ENCODE measurements around the gene GPR132.
"Not testable (repeated sequence)": the region's sequence is repeated elsewhere in the genome, so short reads cannot be mapped to it uniquely, and the experiment has no call there.

Gene GPR132

GRCh38 chr14:105085766-105086165, 20.5 kb upstream of the GPR132 start:
- Histone ChIP-seq H3K9ac (no peak overlapping the region), H3K4me3 (ENCODE audit: low read depth, low read length) (no peak overlapping the region), H3K4me1 (peaks cover 9% of the 10 kb centered on the region), H2AFZ (no peak overlapping the region), H3K9me3 (ENCODE audit: control insufficient read depth, low read length) (no peaks in the 10 kb centered on the region), H3K36me3 (ENCODE audit: control insufficient read depth, insufficient read depth, low read length) (no peaks in the 10 kb centered on the region), H3K27me3 (ENCODE audit: control insufficient read depth, insufficient read depth, low read length) (no peaks in the 10 kb centered on the region), H3K27ac (no peak overlapping the region), H3K4me2 (ENCODE audit: low read length) (no peak overlapping the region), H3K79me2 (no peaks in the 10 kb centered on the region)
- no peak for TF ChIP-seq CTCF (IDR thresholded peaks at IDR 0.05)

GRCh38 chr14:105084741-105085571, 19.7 kb upstream of the GPR132 start:
- no peak for TF ChIP-seq CTCF (IDR thresholded peaks at IDR 0.05)
- no peaks in the 10 kb centered on the region for H3K36me3 ChIP-seq (ENCODE audit: control insufficient read depth, insufficient read depth, low read length)
- no peak overlapping the region for H3K27ac ChIP-seq
- H2AFZ ChIP-seq: no peak overlapping the region
- H3K79me2 ChIP-seq: no peaks in the 10 kb centered on the region
- no peak overlapping the region for H3K9ac ChIP-seq
- no peak overlapping the region for H3K4me3 ChIP-seq (ENCODE audit: low read depth, low read length)
- no peak overlapping the region for H3K4me2 ChIP-seq (ENCODE audit: low read length)
- H3K27me3 ChIP-seq (ENCODE audit: control insufficient read depth, insufficient read depth, low read length): no peaks in the 10 kb centered on the region
- no peaks in the 10 kb centered on the region for H3K9me3 ChIP-seq (ENCODE audit: control insufficient read depth, low read length)
- H3K4me1 ChIP-seq: peaks cover under 1% of the 10 kb centered on the region

GRCh38 chr14:105083926-105084685, 18.9 kb upstream of the GPR132 start:
- H3K27ac ChIP-seq: no peak overlapping the region
- no peaks in the 10 kb centered on the region for H3K9me3 ChIP-seq (ENCODE audit: control insufficient read depth, low read length)
- TF ChIP-seq CTCF (IDR thresholded peaks at IDR 0.05): no peak
- no peaks in the 10 kb centered on the region for H3K4me1 ChIP-seq
- no peaks in the 10 kb centered on the region for H3K36me3 ChIP-seq (ENCODE audit: control insufficient read depth, insufficient read depth, low read length)
- H3K4me3 ChIP-seq (ENCODE audit: low read depth, low read length): no peak overlapping the region
- H3K79me2 ChIP-seq: no peaks in the 10 kb centered on the region
- no peak overlapping the region for H3K4me2 ChIP-seq (ENCODE audit: low read length)
- H2AFZ ChIP-seq: no peak overlapping the region
- no peak overlapping the region for H3K9ac ChIP-seq
- no peaks in the 10 kb centered on the region for H3K27me3 ChIP-seq (ENCODE audit: control insufficient read depth, insufficient read depth, low read length)

GRCh38 chr14:105082703-105083102, 17.5 kb upstream of the GPR132 start:
- no peaks in the 10 kb centered on the region for H3K9me3 ChIP-seq (ENCODE audit: control insufficient read depth, low read length)
- H3K4me3 ChIP-seq (ENCODE audit: low read depth, low read length): no peak overlapping the region
- H3K9ac ChIP-seq: no peak overlapping the region
- H3K79me2 ChIP-seq: no peaks in the 10 kb centered on the region
- no peak overlapping the region for H3K27ac ChIP-seq
- TF ChIP-seq CTCF (IDR thresholded peaks at IDR 0.05): no peak
- H3K27me3 ChIP-seq (ENCODE audit: control insufficient read depth, insufficient read depth, low read length): no peaks in the 10 kb centered on the region
- no peak overlapping the region for H3K4me2 ChIP-seq (ENCODE audit: low read length)
- no peaks in the 10 kb centered on the region for H3K4me1 ChIP-seq
- no peak overlapping the region for H2AFZ ChIP-seq
- H3K36me3 ChIP-seq (ENCODE audit: control insufficient read depth, insufficient read depth, low read length): no peaks in the 10 kb centered on the region

- H3K79me2 ChIP-seq; H3K36me3 ChIP-seq (ENCODE audit: control insufficient read depth, insufficient read depth, low read length); H3K4me3 ChIP-seq (ENCODE audit: low read depth, low read length); H3K27ac ChIP-seq; H3K27me3 ChIP-seq (ENCODE audit: control insufficient read depth, insufficient read depth, low read length); H3K9me3 ChIP-seq (ENCODE audit: control insufficient read depth, low read length); H3K4me2 ChIP-seq (ENCODE audit: low read length); H3K4me1 ChIP-seq; H3K9ac ChIP-seq; H2AFZ ChIP-seq: not testable (repeated sequence)
Observed at GRCh38 chr14:105081473-105081872, 16.2 kb upstream of the GPR132 start.
